H9 (cell line): ENCODE measurements around the gene SPCS1. TPM values are rescaled to one million over a fixed set of nuclear protein-coding genes. Genes with fewer than 3 reads are reported as not detected.

Experiments used
- DNase-seq: peaks from one replicate; pipeline ENCODE4 v3.0.0-alpha.2; 2017
- H2AFZ ChIP-seq: one replicate; pipeline ENCODE4 v1.6.1; 2013; ENCODE audit warnings: mild to moderate bottlenecking, low read length, control low read depth, moderate library complexity
- H2AK5ac ChIP-seq: 2 replicates; pipeline ENCODE4 v1.6.1; 2013; ENCODE audit warnings: low read length, control low read depth, mixed read lengths; ENCODE audit not compliant: insufficient read length
- H2BK120ac ChIP-seq: one replicate; pipeline ENCODE4 v1.6.1; 2013; ENCODE audit warnings: low read depth, mild to moderate bottlenecking, low read length, control low read depth, inconsistent platforms; ENCODE audit not compliant: poor library complexity, severe bottlenecking
- H2BK12ac ChIP-seq: 2 replicates; pipeline ENCODE4 v1.6.1; 2013; ENCODE audit warnings: low read length, control low read depth, mixed read lengths, low read depth; ENCODE audit not compliant: insufficient read length
- H2BK15ac ChIP-seq: 2 replicates; pipeline ENCODE4 v1.6.1; 2013; ENCODE audit warnings: low read depth, low read length, control low read depth
- H2BK20ac ChIP-seq: one replicate; pipeline ENCODE4 v1.6.1; 2013; ENCODE audit warnings: low read depth, mild to moderate bottlenecking, low read length, control low read depth, inconsistent platforms; ENCODE audit not compliant: poor library complexity, severe bottlenecking
- H2BK5ac ChIP-seq: 2 replicates; pipeline ENCODE4 v1.6.1; 2013; ENCODE audit warnings: low read length, control low read depth, mixed read lengths; ENCODE audit not compliant: insufficient read length
- H3K14ac ChIP-seq: 2 replicates; pipeline ENCODE4 v1.6.1; 2013; ENCODE audit warnings: low read length, control low read depth; ENCODE audit not compliant: insufficient read depth
- H3K18ac ChIP-seq: 2 replicates; pipeline ENCODE4 v1.6.1; 2013; ENCODE audit warnings: low read depth, mild to moderate bottlenecking, mixed read lengths, low read length, control low read depth; ENCODE audit not compliant: insufficient read length
- H3K23ac ChIP-seq: 2 replicates; pipeline ENCODE4 v1.6.1; 2013; ENCODE audit warnings: low read length, control low read depth, mixed read lengths, low read depth; ENCODE audit not compliant: insufficient read length
- H3K23me2 ChIP-seq: 2 replicates; pipeline ENCODE4 v1.6.1; 2013; ENCODE audit warnings: low read depth, mild to moderate bottlenecking, mixed read lengths, low read length, control low read depth; ENCODE audit not compliant: insufficient read length, poor library complexity, severe bottlenecking
- H3K27ac ChIP-seq: 2 replicates; pipeline ENCODE4 v1.5.1; 2013; ENCODE audit warnings: low read length, control low read depth, mixed read lengths, low read depth; ENCODE audit not compliant: insufficient read length
- H3K27me3 ChIP-seq: 2 replicates; pipeline ENCODE4 v1.6.1; 2013; ENCODE audit warnings: low read length, control low read depth, inconsistent platforms; ENCODE audit not compliant: insufficient read depth
- H3K4ac ChIP-seq: 2 replicates; pipeline ENCODE4 v1.6.1; 2013; ENCODE audit warnings: low read depth, mild to moderate bottlenecking, control low read depth, inconsistent platforms, low read length, moderate library complexity
- H3K4me1 ChIP-seq: 2 replicates; pipeline ENCODE4 v1.6.1; 2013; ENCODE audit warnings: low read length, control low read depth, inconsistent platforms; ENCODE audit not compliant: insufficient read depth
- H3K4me2 ChIP-seq: 2 replicates; pipeline ENCODE4 v1.6.1; 2013; ENCODE audit warnings: low read length, control low read depth, mixed read lengths; ENCODE audit not compliant: insufficient read length, insufficient read depth
- H3K56ac ChIP-seq: 2 replicates; pipeline ENCODE4 v1.6.1; 2013; ENCODE audit warnings: low read depth, mild to moderate bottlenecking, mixed read lengths, low read length, control low read depth; ENCODE audit not compliant: insufficient read length
- H3K79me1 ChIP-seq: 2 replicates; pipeline ENCODE4 v1.6.1; 2013; ENCODE audit warnings: low read depth, mild to moderate bottlenecking, moderate library complexity, low read length, control low read depth, inconsistent platforms; ENCODE audit not compliant: insufficient read depth, poor library complexity, severe bottlenecking
- H3K79me2 ChIP-seq: 2 replicates; pipeline ENCODE4 v1.6.1; 2013; ENCODE audit warnings: low read length, control low read depth, inconsistent platforms; ENCODE audit not compliant: insufficient read depth
- H3K9ac ChIP-seq: 2 replicates; pipeline ENCODE4 v1.6.1; 2013; ENCODE audit warnings: low read length, control low read depth, mixed read lengths; ENCODE audit not compliant: insufficient read length; ENCODE audit errors: extremely low read depth
- H3K9me3 ChIP-seq: one replicate; pipeline ENCODE4 v1.6.1; 2013; ENCODE audit warnings: low read depth, low read length, inconsistent platforms; ENCODE audit not compliant: control insufficient read depth
- H3T11ph ChIP-seq: one replicate; pipeline ENCODE4 v1.6.1; 2013; ENCODE audit warnings: mild to moderate bottlenecking, low read length, control low read depth, inconsistent platforms
- H4K20me1 ChIP-seq: one replicate; pipeline ENCODE4 v1.6.1; 2013; ENCODE audit not compliant: control insufficient read depth, insufficient read length, insufficient read depth
- H4K5ac ChIP-seq: 2 replicates; pipeline ENCODE4 v1.6.1; 2013; ENCODE audit warnings: low read depth, mild to moderate bottlenecking, mixed read lengths, low read length, control low read depth; ENCODE audit not compliant: insufficient read length
- H4K8ac ChIP-seq: replicated peaks from 2 replicates; pipeline ENCODE4 v1.6.1; 2013; ENCODE audit warnings: low read length, control low read depth, mixed read lengths, low read depth; ENCODE audit not compliant: insufficient read length
- H4K91ac ChIP-seq: 2 replicates; pipeline ENCODE4 v1.6.1; 2013; ENCODE audit warnings: low read depth, mild to moderate bottlenecking, moderate library complexity, mixed read lengths, low read length, control low read depth; ENCODE audit not compliant: insufficient read length
- H3K27ac Mint-ChIP-seq, 3 experiments: 2 replicates in 2 of 3; 3 replicates in 1 of 3; pipeline ENCODE4 v1.8.0; 2020 to 2021; ENCODE audit warnings: mixed read lengths in 3 of 3, mild to moderate bottlenecking in 1 of 3, moderate library complexity in 1 of 3
- H3K27me3 Mint-ChIP-seq: 2 replicates; pipeline ENCODE4 v1.8.0; 2021; ENCODE audit warnings: low read depth, mild to moderate bottlenecking, moderate library complexity, mixed read lengths
- H3K36me3 Mint-ChIP-seq, 3 experiments: 2 replicates in 2 of 3; 3 replicates in 1 of 3; pipeline ENCODE4 v1.8.0; 2020 to 2021; ENCODE audit warnings: low read depth in 3 of 3, mixed read lengths in 3 of 3; ENCODE audit not compliant: insufficient read depth in 1 of 3
- H3K4me1 Mint-ChIP-seq, 2 experiments: 2 replicates each; pipeline ENCODE4 v1.8.0; 2020; ENCODE audit warnings: mixed read lengths in 2 of 2
- H3K4me3 Mint-ChIP-seq, 2 experiments: 2 replicates in 1 of 2; 3 replicates in 1 of 2; pipeline ENCODE4 v1.8.0; 2020 to 2021; ENCODE audit warnings: mild to moderate bottlenecking in 2 of 2, mixed read lengths in 2 of 2, moderate library complexity in 1 of 2
- H3K9me3 Mint-ChIP-seq, 2 experiments: 2 replicates in 1 of 2; 3 replicates in 1 of 2; pipeline ENCODE4 v1.8.0; 2020; ENCODE audit warnings: mild to moderate bottlenecking in 2 of 2, mixed read lengths in 2 of 2, moderate library complexity in 1 of 2
- CTCF ChIP-seq: fragments of 200-600 bp; sonication (generic); conservative IDR thresholded peaks from 3 replicates; pipeline ENCODE4 v1.8.0; 2021; ENCODE audit warnings: antibody characterized with exemption, mild to moderate bottlenecking
- WGBS: extraction: QIAGEN DNeasy Blood & Tissue Kit; methylation state at CpG from one replicate; pipeline ENCODE4 v1.1.7; 2013; ENCODE audit warnings: missing lambda C conversion rate, low lambda C conversion rate, mixed read lengths; ENCODE audit not compliant: insufficient read length; ENCODE audit errors: extremely low coverage; 5-methylcytosine and 5-hydroxymethylcytosine counted together
- total RNA-seq: library from RNA; stranded (reverse); gene quantifications from 2 replicates; pipeline ENCODE4 v1.2.1, GENCODE V29; 2021

SPCS1 gene
- total RNA-seq, 1 experiment from 2014 or later: 106 TPM

GRCh38 chr3:52685709-52686691, 19.9 kb upstream of the SPCS1 start, which contains the start of the genes GNL3 and PBRM1:
GNL3 (plus strand) TSS chr3:52686032; CDS start chr3:52686093, 61 bp downstream.
PBRM1 (minus strand) TSS chr3:52685913.
- peaks cover 51 to 58% (median 57%) of the 10 kb centered on the region in 3 experiments for H3K36me3 Mint-ChIP-seq
- peak within 1 kb of the TSS; percentile 6 for H3K23ac ChIP-seq

More at GRCh38 chr3:52685709-52686691, 19.9 kb upstream of the SPCS1 start, which contains the start of the genes GNL3 and PBRM1:
- Histone ChIP-seq H3K9me3 (no peaks in the 10 kb centered on the region), H3K27ac (peak within 1 kb of the TSS; percentile 29), H4K20me1 (no peaks in the 10 kb centered on the region), H3K4me2 (peak within 1 kb of the TSS; percentile 89), H4K91ac (no peak within 1 kb of the TSS), H3K23me2 (peaks cover 3% of the 10 kb centered on the region), H2BK20ac (no peak within 1 kb of the TSS), H3K9ac (peak within 1 kb of the TSS; percentile 98), H4K5ac (peak within 1 kb of the TSS; percentile 77), H2BK12ac (no peak within 1 kb of the TSS), H2BK15ac (no peak within 1 kb of the TSS), H3K18ac (peak within 1 kb of the TSS; percentile 63), H3T11ph (no peak within 1 kb of the TSS), H2AK5ac (no peak within 1 kb of the TSS), H3K56ac (no peak within 1 kb of the TSS), H3K27me3 (no peaks in the 10 kb centered on the region), H3K79me2 (peaks cover 12% of the 10 kb centered on the region; the same call in 1 of the 2 replicates), H3K79me1 (peaks cover 16% of the 10 kb centered on the region), H3K4ac (no peak within 1 kb of the TSS; the same call in 1 of the 2 replicates), H3K4me1 (no peaks in the 10 kb centered on the region), H2BK120ac (no peak within 1 kb of the TSS), H3K14ac (peak within 1 kb of the TSS; percentile 96; the same call in 1 of the 2 replicates), H4K8ac (no peak within 1 kb of the TSS), H2BK5ac (no peak within 1 kb of the TSS), H2AFZ (no peak within 1 kb of the TSS)
- TF ChIP-seq CTCF: no peak
- DNase-seq: peak; percentile 92
- H3K9me3 Mint-ChIP-seq: no peaks in the 10 kb centered on the region
- H3K4me3 Mint-ChIP-seq: peak within 1 kb of the TSS; percentile 99 to 100
- WGBS: no CpG with 5 or more reads among the region's 82 CpGs
- H3K27me3 Mint-ChIP-seq: peaks cover 3% of the 10 kb centered on the region; the same call in 1 of the 2 replicates
- H3K27ac Mint-ChIP-seq: peak within 1 kb of the TSS; percentile 98 to 99 (median 98)
- peaks cover 26 to 27% of the 10 kb centered on the region in 2 experiments for H3K4me1 Mint-ChIP-seq
